Tibial nerve (tissue), 3 donors: ENCODE data around the gene SGMS2.

Experiments used
- POLR2A ChIP-seq, 2 donors: fragments of 450-650 bp; IDR thresholded peaks; one replicate each; pipeline ENCODE4 v1.6.1; 2017; ENCODE audit warnings: antibody characterized with exemption in 2 of 2, mild to moderate bottlenecking in 2 of 2, moderate library complexity in 2 of 2
- TF ChIP-seq, protein P1 (sequence below), 5 experiments: fragments of 200-600 bp in 3 of 5; fragments of 450-650 bp in 2 of 5; sonication (generic) in 3 of 5; IDR thresholded peaks; one replicate each; pipeline ENCODE4 v1.5.1; 2016 to 2019; ENCODE audit warnings: antibody characterized with exemption in 5 of 5, mild to moderate bottlenecking in 3 of 5, moderate library complexity in 2 of 5

DNA sequence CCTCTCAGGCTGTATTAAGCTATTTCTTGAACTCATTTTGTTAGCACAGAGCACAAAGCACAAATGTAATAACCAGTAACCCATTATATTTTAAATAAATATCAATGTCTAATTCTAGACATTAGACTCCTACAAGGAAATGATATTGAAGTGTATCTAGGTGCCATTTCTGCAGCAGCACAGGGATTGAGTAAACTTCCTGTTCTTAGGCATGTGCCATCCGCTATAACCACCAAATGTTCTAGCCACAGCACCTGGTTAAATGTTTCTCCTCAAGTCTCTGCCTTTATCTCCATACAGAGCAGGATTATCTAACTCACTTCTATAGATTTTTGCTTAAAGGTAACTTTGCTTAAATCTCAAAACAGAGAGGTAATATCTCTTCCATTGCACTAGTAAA is 51.4 kb downstream of the SGMS2 start:
- TF ChIP-seq, protein P1, sequence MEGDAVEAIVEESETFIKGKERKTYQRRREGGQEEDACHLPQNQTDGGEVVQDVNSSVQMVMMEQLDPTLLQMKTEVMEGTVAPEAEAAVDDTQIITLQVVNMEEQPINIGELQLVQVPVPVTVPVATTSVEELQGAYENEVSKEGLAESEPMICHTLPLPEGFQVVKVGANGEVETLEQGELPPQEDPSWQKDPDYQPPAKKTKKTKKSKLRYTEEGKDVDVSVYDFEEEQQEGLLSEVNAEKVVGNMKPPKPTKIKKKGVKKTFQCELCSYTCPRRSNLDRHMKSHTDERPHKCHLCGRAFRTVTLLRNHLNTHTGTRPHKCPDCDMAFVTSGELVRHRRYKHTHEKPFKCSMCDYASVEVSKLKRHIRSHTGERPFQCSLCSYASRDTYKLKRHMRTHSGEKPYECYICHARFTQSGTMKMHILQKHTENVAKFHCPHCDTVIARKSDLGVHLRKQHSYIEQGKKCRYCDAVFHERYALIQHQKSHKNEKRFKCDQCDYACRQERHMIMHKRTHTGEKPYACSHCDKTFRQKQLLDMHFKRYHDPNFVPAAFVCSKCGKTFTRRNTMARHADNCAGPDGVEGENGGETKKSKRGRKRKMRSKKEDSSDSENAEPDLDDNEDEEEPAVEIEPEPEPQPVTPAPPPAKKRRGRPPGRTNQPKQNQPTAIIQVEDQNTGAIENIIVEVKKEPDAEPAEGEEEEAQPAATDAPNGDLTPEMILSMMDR (IDR thresholded peaks at IDR 0.05), result no peak
- no peak for TF ChIP-seq POLR2A (IDR thresholded peaks at IDR 0.05)
